H9 (cell line): Measurements from ENCODE around the gene MICU1. TPM values are rescaled to one million over a fixed set of nuclear protein-coding genes. Genes with fewer than 3 reads are reported as not detected.

Experiments
- DNase-seq: peaks from one replicate; pipeline ENCODE4 v3.0.0-alpha.2; 2017
- H2AFZ ChIP-seq: one replicate; pipeline ENCODE4 v1.6.1; 2013; ENCODE audit warnings: mild to moderate bottlenecking, low read length, control low read depth, moderate library complexity
- H2AK5ac ChIP-seq: 2 replicates; pipeline ENCODE4 v1.6.1; 2013; ENCODE audit warnings: low read length, control low read depth, mixed read lengths; ENCODE audit not compliant: insufficient read length
- H2BK120ac ChIP-seq: one replicate; pipeline ENCODE4 v1.6.1; 2013; ENCODE audit warnings: low read depth, mild to moderate bottlenecking, low read length, control low read depth, inconsistent platforms; ENCODE audit not compliant: poor library complexity, severe bottlenecking
- H2BK12ac ChIP-seq: 2 replicates; pipeline ENCODE4 v1.6.1; 2013; ENCODE audit warnings: low read length, control low read depth, mixed read lengths, low read depth; ENCODE audit not compliant: insufficient read length
- H2BK15ac ChIP-seq: 2 replicates; pipeline ENCODE4 v1.6.1; 2013; ENCODE audit warnings: low read depth, low read length, control low read depth
- H2BK20ac ChIP-seq: one replicate; pipeline ENCODE4 v1.6.1; 2013; ENCODE audit warnings: low read depth, mild to moderate bottlenecking, low read length, control low read depth, inconsistent platforms; ENCODE audit not compliant: poor library complexity, severe bottlenecking
- H2BK5ac ChIP-seq: 2 replicates; pipeline ENCODE4 v1.6.1; 2013; ENCODE audit warnings: low read length, control low read depth, mixed read lengths; ENCODE audit not compliant: insufficient read length
- H3K14ac ChIP-seq: 2 replicates; pipeline ENCODE4 v1.6.1; 2013; ENCODE audit warnings: low read length, control low read depth; ENCODE audit not compliant: insufficient read depth
- H3K18ac ChIP-seq: 2 replicates; pipeline ENCODE4 v1.6.1; 2013; ENCODE audit warnings: low read depth, mild to moderate bottlenecking, mixed read lengths, low read length, control low read depth; ENCODE audit not compliant: insufficient read length
- H3K23ac ChIP-seq: 2 replicates; pipeline ENCODE4 v1.6.1; 2013; ENCODE audit warnings: low read length, control low read depth, mixed read lengths, low read depth; ENCODE audit not compliant: insufficient read length
- H3K23me2 ChIP-seq: 2 replicates; pipeline ENCODE4 v1.6.1; 2013; ENCODE audit warnings: low read depth, mild to moderate bottlenecking, mixed read lengths, low read length, control low read depth; ENCODE audit not compliant: insufficient read length, poor library complexity, severe bottlenecking
- H3K27ac ChIP-seq: 2 replicates; pipeline ENCODE4 v1.5.1; 2013; ENCODE audit warnings: low read length, control low read depth, mixed read lengths, low read depth; ENCODE audit not compliant: insufficient read length
- H3K27me3 ChIP-seq: 2 replicates; pipeline ENCODE4 v1.6.1; 2013; ENCODE audit warnings: low read length, control low read depth, inconsistent platforms; ENCODE audit not compliant: insufficient read depth
- H3K4ac ChIP-seq: 2 replicates; pipeline ENCODE4 v1.6.1; 2013; ENCODE audit warnings: low read depth, mild to moderate bottlenecking, control low read depth, inconsistent platforms, low read length, moderate library complexity
- H3K4me1 ChIP-seq: 2 replicates; pipeline ENCODE4 v1.6.1; 2013; ENCODE audit warnings: low read length, control low read depth, inconsistent platforms; ENCODE audit not compliant: insufficient read depth
- H3K4me2 ChIP-seq: 2 replicates; pipeline ENCODE4 v1.6.1; 2013; ENCODE audit warnings: low read length, control low read depth, mixed read lengths; ENCODE audit not compliant: insufficient read length, insufficient read depth
- H3K56ac ChIP-seq: 2 replicates; pipeline ENCODE4 v1.6.1; 2013; ENCODE audit warnings: low read depth, mild to moderate bottlenecking, mixed read lengths, low read length, control low read depth; ENCODE audit not compliant: insufficient read length
- H3K79me1 ChIP-seq: 2 replicates; pipeline ENCODE4 v1.6.1; 2013; ENCODE audit warnings: low read depth, mild to moderate bottlenecking, moderate library complexity, low read length, control low read depth, inconsistent platforms; ENCODE audit not compliant: insufficient read depth, poor library complexity, severe bottlenecking
- H3K79me2 ChIP-seq: 2 replicates; pipeline ENCODE4 v1.6.1; 2013; ENCODE audit warnings: low read length, control low read depth, inconsistent platforms; ENCODE audit not compliant: insufficient read depth
- H3K9ac ChIP-seq: 2 replicates; pipeline ENCODE4 v1.6.1; 2013; ENCODE audit warnings: low read length, control low read depth, mixed read lengths; ENCODE audit not compliant: insufficient read length; ENCODE audit errors: extremely low read depth
- H3K9me3 ChIP-seq: one replicate; pipeline ENCODE4 v1.6.1; 2013; ENCODE audit warnings: low read depth, low read length, inconsistent platforms; ENCODE audit not compliant: control insufficient read depth
- H3T11ph ChIP-seq: one replicate; pipeline ENCODE4 v1.6.1; 2013; ENCODE audit warnings: mild to moderate bottlenecking, low read length, control low read depth, inconsistent platforms
- H4K20me1 ChIP-seq: one replicate; pipeline ENCODE4 v1.6.1; 2013; ENCODE audit not compliant: control insufficient read depth, insufficient read length, insufficient read depth
- H4K5ac ChIP-seq: 2 replicates; pipeline ENCODE4 v1.6.1; 2013; ENCODE audit warnings: low read depth, mild to moderate bottlenecking, mixed read lengths, low read length, control low read depth; ENCODE audit not compliant: insufficient read length
- H4K8ac ChIP-seq: replicated peaks from 2 replicates; pipeline ENCODE4 v1.6.1; 2013; ENCODE audit warnings: low read length, control low read depth, mixed read lengths, low read depth; ENCODE audit not compliant: insufficient read length
- H4K91ac ChIP-seq: 2 replicates; pipeline ENCODE4 v1.6.1; 2013; ENCODE audit warnings: low read depth, mild to moderate bottlenecking, moderate library complexity, mixed read lengths, low read length, control low read depth; ENCODE audit not compliant: insufficient read length
- H3K27ac Mint-ChIP-seq, 3 experiments: 2 replicates in 2 of 3; 3 replicates in 1 of 3; pipeline ENCODE4 v1.8.0; 2020 to 2021; ENCODE audit warnings: mixed read lengths in 3 of 3, mild to moderate bottlenecking in 1 of 3, moderate library complexity in 1 of 3
- H3K27me3 Mint-ChIP-seq: 2 replicates; pipeline ENCODE4 v1.8.0; 2021; ENCODE audit warnings: low read depth, mild to moderate bottlenecking, moderate library complexity, mixed read lengths
- H3K36me3 Mint-ChIP-seq, 3 experiments: 2 replicates in 2 of 3; 3 replicates in 1 of 3; pipeline ENCODE4 v1.8.0; 2020 to 2021; ENCODE audit warnings: low read depth in 3 of 3, mixed read lengths in 3 of 3; ENCODE audit not compliant: insufficient read depth in 1 of 3
- H3K4me1 Mint-ChIP-seq, 2 experiments: 2 replicates each; pipeline ENCODE4 v1.8.0; 2020; ENCODE audit warnings: mixed read lengths in 2 of 2
- H3K4me3 Mint-ChIP-seq, 2 experiments: 2 replicates in 1 of 2; 3 replicates in 1 of 2; pipeline ENCODE4 v1.8.0; 2020 to 2021; ENCODE audit warnings: mild to moderate bottlenecking in 2 of 2, mixed read lengths in 2 of 2, moderate library complexity in 1 of 2
- H3K9me3 Mint-ChIP-seq, 2 experiments: 2 replicates in 1 of 2; 3 replicates in 1 of 2; pipeline ENCODE4 v1.8.0; 2020; ENCODE audit warnings: mild to moderate bottlenecking in 2 of 2, mixed read lengths in 2 of 2, moderate library complexity in 1 of 2
- WGBS: extraction: QIAGEN DNeasy Blood & Tissue Kit; methylation state at CpG from one replicate; pipeline ENCODE4 v1.1.7; 2013; ENCODE audit warnings: missing lambda C conversion rate, low lambda C conversion rate, mixed read lengths; ENCODE audit not compliant: insufficient read length; ENCODE audit errors: extremely low coverage; 5-methylcytosine and 5-hydroxymethylcytosine counted together
- total RNA-seq: library from RNA; stranded (reverse); gene quantifications from 2 replicates; pipeline ENCODE4 v1.2.1, GENCODE V29; 2021
- TF ChIP-seq, protein P1 (sequence below): fragments of 200-600 bp; sonication (generic); conservative IDR thresholded peaks from 3 replicates; pipeline ENCODE4 v1.8.0; 2021; ENCODE audit warnings: antibody characterized with exemption, mild to moderate bottlenecking

The MICU1 gene
- total RNA-seq, 1 experiment from 2014 or later, result 33.2 TPM

DNA sequence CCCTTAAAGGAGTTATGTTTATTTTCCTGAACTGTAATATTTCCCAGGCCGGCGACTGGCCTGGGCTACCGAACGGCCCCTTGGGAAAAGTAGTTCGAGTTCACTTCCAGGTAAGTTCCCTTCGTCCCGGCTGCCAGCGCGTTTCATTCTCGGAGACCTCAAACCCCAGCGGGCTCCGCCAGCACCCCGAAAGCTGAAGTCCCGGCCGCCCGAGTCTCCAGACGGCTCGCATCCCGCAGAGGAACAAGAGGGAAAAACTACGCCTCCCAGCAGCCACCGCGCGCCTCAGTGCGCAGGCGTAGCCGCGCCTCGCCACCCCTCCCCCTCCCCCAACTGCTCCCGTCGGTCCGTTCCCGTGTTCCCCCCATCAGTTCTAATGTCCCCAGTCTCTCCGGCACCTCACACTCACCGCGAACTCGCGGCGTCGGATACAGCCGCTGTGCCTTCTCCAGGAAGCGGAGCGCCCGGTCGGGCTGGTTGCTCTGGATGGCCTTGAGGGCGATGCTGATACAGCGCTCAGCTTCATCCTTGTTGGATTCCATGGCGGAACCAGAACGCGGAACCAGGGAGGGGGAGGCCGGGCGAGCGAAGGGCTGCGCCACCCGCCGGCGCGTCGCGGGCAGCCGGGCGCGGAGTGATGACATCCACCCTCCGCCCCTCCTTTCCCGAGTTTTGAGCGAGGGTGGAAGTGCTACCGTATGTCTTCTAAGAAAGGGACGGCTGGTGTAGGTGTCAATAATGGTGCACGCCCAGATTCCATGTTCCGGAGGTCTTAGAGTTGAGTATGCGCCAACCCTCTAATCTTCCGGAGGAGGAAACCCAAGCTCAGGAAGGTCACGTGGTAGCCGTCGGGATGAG, 271.3 kb downstream of the MICU1 start, which contains the start of gene DNAJB12:
TSS of gene DNAJB12 (minus strand) at position 564 of the 858 bp plus-strand sequence. CDS start at position 542, 22 bp downstream.
- Histone ChIP-seq H3K27me3 (no peaks in the 10 kb centered on the region), H3K79me2 (peaks cover 2% of the 10 kb centered on the region; the same call in 1 of the 2 replicates), H3T11ph (peak within 1 kb of the TSS; percentile 87), H2AFZ (peak within 1 kb of the TSS; percentile 63), H3K9ac (peak within 1 kb of the TSS; percentile 98), H3K23me2 (peaks cover 5% of the 10 kb centered on the region), H3K23ac (no peak within 1 kb of the TSS), H3K14ac (peak within 1 kb of the TSS; percentile 97), H3K27ac (peak within 1 kb of the TSS; percentile 78), H4K20me1 (no peaks in the 10 kb centered on the region), H3K4ac (no peak within 1 kb of the TSS; the same call in 1 of the 2 replicates), H3K4me1 (no peaks in the 10 kb centered on the region), H3K18ac (peak within 1 kb of the TSS; percentile 100), H4K5ac (peak within 1 kb of the TSS; percentile 74), H2BK12ac (peak within 1 kb of the TSS; percentile 83), H2BK20ac (no peak within 1 kb of the TSS), H2BK15ac (no peak within 1 kb of the TSS), H2BK5ac (peak within 1 kb of the TSS; percentile 66), H4K91ac (no peak within 1 kb of the TSS), H3K4me2 (peak within 1 kb of the TSS; percentile 80), H3K56ac (no peak within 1 kb of the TSS), H2BK120ac (no peak within 1 kb of the TSS), H3K9me3 (no peaks in the 10 kb centered on the region), H4K8ac (peak within 1 kb of the TSS; percentile 22), H3K79me1 (no peaks in the 10 kb centered on the region), H2AK5ac (no peak within 1 kb of the TSS)
- Mint-ChIP-seq H3K9me3 (no peaks in the 10 kb centered on the region), H3K4me3 (peak within 1 kb of the TSS; percentile 97), H3K4me1 (peaks cover 25 to 28% of the 10 kb centered on the region in 2 experiments), H3K27ac (peak within 1 kb of the TSS; percentile 99 to 100 (median 100)), H3K27me3 (no peaks in the 10 kb centered on the region), H3K36me3 (peaks cover 0 to 14% (median 3%) of the 10 kb centered on the region in 3 experiments; a peak in 4 of 7 replicates)
- TF ChIP-seq, protein P1, sequence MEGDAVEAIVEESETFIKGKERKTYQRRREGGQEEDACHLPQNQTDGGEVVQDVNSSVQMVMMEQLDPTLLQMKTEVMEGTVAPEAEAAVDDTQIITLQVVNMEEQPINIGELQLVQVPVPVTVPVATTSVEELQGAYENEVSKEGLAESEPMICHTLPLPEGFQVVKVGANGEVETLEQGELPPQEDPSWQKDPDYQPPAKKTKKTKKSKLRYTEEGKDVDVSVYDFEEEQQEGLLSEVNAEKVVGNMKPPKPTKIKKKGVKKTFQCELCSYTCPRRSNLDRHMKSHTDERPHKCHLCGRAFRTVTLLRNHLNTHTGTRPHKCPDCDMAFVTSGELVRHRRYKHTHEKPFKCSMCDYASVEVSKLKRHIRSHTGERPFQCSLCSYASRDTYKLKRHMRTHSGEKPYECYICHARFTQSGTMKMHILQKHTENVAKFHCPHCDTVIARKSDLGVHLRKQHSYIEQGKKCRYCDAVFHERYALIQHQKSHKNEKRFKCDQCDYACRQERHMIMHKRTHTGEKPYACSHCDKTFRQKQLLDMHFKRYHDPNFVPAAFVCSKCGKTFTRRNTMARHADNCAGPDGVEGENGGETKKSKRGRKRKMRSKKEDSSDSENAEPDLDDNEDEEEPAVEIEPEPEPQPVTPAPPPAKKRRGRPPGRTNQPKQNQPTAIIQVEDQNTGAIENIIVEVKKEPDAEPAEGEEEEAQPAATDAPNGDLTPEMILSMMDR, result no peak
- no CpG with 5 or more reads among the region's 74 CpGs for WGBS
- DNase-seq, result peak; percentile 95
